Ramos (cell line): ENCODE data around the gene CSNK1A1.

Experiments
- in situ Hi-C: fragments of 300-500 bp; cut with MboI; formaldehyde crosslinking; loops from one replicate; pipeline ENCODE4 v1.14.3; 2022; ENCODE audit warnings: low sequenced_read_pairs; ENCODE audit not compliant: unreplicated experiment

CSNK1A1 gene

DNA sequence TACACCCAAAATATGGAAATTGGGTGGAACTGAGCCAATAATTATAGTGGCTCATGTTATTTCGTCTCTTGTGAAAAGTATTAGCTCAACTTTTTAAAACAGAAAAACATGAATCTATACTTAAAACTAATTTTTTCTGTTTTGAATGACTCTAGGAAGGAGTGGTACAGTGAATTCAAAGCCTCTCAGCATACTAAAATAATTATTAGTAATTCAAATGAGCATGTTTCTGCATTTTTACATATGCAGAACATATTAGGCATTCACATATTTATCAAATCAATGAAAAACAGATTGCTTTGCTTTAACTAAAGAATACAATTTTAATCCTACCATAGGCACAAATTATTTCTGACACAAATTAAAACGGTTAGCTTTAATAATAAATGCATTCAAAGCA is 54.3 kb downstream of the CSNK1A1 start:
- in situ Hi-C loops = no loop called here

DNA sequence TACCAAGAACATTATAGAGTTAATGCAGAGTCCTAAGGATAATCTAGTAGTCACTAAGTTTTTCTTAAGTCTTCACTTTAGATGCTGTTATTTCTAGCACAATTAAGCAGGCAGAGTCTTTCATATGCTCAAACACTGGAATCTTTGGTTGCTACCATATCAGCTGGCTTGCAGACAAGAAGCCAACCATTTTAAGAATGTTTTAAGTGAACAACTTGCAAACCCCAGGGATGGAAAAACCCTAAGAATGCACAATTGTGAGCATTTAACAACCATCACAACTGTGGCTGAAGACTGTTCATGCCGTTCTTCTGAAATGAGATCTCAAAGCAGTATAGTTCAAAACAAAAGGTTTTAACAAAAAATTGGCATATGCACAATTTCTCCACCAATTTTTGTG is 55.1 kb downstream of the CSNK1A1 start:
- in situ Hi-C loops = no loop called here

DNA sequence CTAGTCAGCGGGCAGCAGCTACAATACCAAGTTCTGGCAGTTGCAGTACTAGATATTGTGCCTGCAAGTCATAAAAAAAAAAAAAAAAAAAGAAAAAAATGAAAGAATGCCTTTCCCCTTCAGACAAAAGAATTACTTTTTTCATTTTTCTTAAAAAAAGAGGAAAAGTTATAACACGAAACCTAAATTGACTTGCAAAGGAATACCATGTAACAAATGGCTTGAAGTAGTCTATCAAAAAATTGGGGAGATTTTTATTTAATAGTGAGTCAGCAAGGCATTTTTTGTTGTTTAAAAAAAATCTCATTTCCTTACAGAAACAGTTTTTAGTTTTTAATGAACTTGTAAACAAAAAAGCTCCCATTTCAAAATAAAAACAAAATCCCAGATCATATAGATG is 55.6 kb downstream of the CSNK1A1 start:
- in situ Hi-C loops = no loop called here

DNA sequence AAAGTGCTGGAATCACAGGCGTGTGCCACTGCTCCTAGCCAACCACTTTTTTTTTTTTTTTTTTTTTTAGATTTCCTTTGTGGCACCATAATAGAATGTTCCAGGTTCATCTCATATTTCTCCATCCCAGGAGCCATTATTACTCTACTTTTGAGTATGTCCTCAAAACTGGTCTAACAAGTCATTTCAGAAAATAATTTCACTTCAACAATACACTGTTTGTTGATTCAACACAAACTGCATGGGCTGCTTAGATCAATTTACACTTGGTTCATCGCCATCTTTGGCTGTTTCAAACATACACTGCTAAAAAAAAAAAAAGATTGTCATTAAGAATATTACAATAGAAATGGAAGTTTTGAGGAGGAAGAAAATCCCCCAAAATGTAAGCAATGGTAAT is 57.9 kb downstream of the CSNK1A1 start:
- in situ Hi-C loops = no loop called here

DNA sequence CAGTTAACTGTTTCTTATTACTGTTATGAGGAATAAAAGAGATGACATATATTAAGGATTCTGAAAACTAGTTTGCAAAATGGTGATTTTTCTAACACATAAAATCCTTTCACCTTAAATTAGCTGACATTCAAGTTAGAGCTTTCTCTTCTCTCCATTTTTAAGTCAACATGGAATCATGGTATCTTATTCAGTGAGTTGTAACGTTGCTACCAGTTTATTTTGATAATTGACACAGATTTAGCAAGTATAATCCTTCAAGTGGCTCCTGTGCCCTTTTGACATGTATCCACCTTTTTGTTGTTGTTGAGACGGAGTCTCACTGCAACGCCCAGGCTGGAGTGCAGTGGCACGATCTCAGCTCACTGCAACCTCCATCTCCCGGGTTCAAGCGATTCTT is 58.5 kb downstream of the CSNK1A1 start:
- in situ Hi-C loops = no loop called here

DNA sequence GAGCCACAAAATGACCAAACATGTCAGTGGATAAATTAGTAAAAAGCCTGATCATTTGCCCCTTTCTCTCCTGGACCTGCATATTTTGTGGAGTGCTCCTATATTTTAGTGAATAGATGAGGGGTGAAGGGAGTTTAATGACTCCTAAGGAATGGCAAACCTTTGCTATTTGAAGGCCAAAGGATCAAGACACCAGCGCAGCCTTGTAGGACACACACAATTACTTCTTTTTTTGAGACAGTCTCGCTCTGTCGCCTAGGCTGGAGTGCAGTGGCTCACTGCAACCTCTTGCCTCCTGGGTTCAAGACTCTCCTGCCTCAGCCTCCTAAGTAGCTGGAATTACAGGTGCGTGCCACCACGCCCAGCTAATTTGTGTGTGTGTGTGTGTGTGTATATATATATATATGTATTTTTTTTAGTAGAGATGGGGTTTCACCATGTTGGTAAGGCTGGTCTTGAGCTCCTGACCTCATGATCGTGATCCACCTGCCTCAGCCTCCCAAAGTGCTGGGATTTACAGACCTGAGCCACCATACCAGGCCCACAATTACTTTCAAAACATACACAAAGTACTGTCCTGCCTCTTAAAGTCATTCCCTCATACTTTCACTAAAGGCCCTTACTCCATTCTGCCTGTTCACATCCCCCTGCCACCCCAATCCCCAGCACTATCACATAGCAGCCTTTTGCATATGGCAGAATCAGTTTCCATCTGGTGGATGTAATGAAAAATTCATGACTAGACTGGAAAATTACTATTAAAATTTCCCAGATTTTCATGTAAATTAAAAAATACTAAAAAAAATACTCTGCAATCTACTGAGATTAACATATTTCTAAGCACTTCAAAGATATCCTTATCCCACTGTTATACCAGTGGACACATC is 60.4 kb downstream of the CSNK1A1 start:
- in situ Hi-C loops = no loop called here

DNA sequence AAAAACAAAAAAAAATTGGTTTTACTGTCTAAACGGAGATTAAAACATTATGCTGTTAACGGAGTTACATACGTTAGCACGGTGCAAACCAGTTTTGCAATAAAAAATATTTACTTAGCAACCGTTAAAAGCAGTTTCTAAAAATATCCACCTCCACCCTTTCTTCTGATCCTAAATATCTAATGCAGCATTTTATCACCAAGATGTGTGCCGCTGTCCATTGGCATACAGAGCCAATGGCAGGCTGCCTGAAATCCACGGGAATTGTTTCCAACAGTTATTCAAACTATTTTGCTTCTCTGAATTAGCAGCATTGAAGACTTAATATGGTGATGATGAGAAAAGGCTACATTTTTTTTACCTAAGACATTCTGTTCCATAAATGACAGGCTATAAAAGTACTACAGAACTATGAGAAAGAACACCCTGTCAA is 61.6 kb downstream of the CSNK1A1 start:
- in situ Hi-C loops = no loop called here

DNA sequence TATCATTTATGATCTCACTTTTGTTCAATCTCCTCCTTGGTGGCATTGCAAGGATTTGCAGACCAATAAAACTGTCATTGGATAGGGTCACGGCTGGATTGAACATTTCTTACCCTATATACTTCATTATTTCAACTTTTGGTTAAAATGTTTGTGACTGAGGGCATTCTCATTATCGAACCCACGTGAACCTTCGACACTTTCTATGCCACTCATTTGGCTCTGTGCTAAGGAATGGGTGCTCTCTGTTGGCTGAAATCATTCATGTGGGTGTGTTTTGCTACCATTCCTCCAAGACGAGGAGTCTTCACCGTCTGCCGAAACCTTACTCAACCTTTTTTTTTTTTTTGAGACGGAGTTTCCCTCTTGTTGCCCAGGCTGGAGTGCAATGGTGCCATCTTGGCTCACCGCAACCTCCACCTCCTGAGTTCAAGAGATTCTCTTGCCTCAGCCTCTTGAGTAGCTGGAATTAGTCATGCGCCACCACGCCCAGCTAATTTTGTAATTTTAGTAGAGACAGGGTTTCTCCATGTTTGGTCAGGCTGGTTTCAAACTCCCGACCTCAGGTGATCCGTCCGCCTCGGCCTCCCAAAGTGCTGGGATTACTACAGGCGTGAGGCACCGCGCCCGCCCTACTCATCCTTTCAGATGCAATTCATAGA is 62.5 kb downstream of the CSNK1A1 start:
- in situ Hi-C loops = no loop called here

DNA sequence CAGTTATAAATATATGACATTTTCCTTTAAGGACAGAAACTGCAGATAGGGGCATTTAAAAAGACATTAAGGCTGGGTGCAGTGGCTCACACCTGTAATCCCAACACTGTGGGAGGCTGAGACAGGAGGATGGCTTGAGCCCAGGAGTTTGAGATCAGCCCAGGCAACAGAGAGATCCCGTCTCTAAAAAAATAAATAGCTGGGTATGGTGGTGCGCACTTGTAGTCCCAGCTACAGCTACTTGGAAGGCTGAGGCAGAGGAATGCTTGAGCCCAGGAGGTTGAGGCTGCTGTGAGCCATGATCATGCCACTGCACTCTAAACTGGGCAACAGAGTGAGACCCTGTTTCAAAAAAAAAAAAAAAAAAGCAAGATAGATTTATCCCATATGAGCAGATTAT is 63.6 kb downstream of the CSNK1A1 start:
- in situ Hi-C loops = no loop called here

DNA sequence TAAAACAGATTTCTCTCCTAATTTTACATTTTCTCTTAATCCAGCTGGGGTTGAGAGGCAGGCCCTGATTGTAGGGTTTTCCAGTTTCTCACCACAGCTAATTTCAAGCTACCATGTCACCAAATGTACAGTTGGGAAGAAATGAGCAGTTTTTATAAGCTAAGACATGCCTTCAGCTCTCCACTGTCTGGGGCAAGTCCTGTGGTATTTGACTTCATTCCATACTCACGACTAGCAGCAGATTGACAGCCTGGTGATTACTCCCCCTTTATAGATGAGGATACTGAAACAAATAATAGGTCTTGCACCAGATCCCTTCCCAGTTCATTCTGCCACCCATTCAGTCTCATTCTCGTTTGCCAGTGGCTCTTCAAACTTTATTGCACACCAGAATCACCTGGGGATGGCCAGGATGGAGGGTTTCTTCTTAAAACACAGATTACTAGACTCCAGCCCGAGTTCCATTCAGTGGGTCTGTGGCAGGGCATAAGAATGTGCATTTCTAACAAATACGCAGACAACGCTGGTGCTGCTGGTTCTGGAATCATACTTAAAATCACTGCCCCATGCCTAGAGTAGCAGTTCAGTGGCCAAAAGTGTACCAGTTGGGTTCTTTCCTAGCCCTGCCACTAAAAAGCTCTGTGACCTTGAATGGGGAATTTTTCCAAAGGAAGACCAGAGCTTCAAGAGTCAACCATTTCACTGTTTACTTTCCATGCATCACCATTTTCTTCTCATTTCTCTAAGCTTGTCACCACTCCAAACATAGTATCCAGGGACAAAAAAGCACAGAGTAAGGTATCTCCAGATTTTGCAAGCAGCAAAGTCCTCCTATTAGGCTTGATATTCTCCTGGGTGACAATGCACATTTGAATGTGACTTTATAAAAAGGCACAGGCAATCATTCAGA is 64.3 kb downstream of the CSNK1A1 start:
- in situ Hi-C loops = no loop called here

DNA sequence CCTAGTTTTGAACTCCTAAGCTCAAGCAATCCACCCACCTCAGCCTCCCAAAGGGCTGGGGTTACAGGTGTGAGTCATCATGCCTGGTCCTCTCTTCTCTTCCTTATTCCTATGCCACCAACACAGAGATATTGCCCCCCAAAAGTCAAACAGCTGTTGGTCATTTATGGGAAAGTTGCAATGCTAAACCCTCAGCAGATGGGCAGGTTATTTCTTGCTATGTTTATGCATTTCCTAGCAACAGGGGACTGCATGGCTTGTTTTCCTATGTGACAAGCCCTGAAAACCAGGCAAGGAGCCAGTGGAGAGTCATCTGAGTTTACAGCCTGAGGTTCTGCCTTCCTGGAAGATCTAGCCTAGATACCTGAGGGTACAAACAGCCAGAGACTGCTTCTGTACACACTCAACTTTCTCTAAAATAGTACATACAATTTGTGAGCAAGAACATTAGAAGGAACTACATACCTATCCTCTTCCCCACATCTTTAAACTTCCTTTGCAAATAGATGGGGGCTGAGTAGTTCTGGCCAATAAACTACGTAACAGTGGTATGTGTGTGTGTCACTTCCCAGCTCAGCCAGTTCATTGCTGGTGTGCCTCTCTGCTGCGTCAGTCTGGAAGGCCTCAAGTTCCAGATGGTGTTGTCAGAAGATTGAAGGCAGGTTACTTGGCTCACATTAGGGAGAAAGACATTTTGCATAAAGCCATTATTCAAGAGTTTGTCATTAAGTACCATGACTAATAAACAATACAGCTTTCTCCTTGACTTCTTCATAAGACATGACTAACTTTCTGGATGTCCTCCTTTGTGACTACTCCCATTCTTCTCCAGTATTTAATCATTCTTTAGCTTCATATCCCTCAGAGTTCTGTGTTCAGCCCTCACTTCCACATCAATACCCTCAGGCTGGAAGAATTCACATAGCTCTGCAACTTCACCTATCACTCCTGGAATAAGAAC is 65.3 kb downstream of the CSNK1A1 start:
- in situ Hi-C loops = no loop called here

DNA sequence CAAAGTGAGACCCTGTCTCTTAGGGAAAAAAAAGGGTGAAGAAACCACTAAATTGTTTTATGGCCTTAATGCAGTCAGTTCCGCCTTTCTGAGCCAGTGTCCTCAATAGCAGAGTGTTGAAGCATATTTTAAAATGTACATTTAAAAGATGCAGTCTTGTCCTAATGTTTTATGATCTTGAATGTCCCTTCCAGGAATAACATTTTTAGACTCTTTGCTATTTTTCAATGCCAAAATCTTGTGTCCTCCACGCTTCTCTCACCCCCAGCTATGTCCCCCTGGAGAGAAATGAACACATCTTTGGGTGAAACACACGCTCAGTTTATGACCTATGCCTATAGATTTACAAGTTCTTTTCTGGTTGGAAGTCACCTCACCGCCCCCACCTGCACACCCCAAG is 69.8 kb downstream of the CSNK1A1 start:
- in situ Hi-C loops = no loop called here

DNA sequence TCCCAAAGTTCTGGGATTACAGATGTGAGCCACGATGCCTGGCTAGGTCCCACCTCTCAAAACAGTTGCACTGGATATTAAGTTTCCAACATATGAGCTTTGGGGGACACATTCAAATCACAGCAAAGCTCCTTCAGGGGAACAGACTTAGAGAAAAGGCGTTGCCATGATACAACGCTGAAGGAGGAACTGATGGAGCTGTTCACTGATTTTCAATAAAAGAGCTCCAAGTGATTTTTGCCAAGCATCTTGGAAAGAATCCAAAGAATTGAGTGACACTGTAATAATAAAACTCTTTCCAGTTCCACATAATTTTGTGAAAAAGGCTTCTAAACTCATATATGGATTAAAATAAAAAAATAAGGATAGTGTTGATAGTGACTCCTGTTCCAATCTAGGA is 72.5 kb downstream of the CSNK1A1 start:
- in situ Hi-C loops = no loop called here

DNA sequence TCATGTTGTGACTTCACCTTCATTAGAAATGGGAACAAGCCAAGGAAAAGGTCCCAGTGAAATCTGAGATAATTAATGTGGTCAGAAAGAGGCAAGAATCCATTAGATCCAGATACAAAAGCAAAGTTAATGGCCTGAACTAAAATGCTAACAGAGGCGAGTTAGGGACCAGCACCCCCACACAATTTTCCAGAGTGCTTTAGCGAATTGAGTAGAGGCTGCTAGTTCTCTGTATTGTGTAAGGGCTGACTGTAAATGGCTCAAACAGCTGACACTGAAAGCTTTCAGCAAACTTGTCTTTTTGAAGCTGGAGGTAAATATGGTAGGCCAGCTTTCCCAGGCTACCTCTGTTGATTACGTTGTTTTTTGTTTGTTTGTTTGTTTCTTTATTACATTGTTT is 75.5 kb downstream of the CSNK1A1 start:
- in situ Hi-C loops = no loop called here

DNA sequence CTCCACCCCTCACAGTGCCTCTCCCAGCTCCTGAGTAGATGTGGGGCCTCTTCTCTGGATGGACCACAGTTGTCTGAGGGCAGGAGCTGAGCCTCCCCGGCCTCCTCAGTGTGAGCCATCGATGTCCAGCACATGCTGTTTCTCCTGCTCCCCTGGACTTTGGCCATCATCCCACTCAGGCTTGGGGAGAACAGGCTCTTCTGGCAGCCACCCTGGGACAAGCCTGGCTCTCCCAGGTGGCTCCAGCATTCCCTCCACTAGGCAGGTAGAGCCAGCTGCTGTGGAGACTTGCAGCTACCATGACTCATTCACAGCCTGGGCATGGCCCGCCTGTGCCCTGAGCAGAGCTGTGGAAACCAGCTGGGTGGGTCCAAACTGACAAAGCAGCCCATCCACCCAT is 77.0 kb downstream of the CSNK1A1 start:
- in situ Hi-C loops = no loop called here

DNA sequence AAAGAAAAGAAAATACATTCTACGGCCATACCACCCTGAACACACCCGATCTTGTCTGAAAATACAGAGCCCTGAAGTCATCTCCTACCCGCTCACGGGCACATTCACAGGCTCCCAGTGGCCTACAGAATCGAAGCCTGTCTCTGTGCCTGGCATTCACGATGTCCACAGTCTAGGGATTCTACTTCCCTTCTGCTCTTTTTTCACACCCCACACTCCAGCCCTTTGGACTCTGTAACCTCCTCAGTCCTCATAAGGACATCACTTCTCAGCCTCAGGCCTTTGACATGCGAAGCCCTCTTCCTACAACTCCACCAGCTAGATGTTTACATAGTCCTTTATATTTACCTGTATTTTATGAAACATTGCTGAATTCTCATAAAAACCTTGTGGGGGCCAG is 77.8 kb downstream of the CSNK1A1 start:
- in situ Hi-C loops = no loop called here

DNA sequence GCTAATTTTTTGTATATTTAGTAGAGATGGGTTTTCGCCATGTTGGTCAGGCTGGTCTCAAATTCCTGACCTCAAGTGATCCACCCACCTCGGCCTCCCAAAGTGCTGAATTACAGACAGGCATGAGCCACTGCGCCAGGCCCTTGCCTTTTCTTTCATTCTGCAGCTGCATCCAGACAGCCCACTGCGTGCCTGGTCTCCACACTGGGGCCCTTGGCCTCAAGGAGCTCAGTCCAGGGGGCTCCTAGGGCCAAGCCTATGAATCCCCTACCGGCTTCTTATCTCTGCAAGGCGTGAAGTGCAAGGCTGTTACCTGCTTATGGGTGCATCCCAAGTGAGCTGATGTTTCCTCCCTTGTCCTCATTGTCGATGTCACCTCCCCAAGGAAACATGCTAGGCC is 78.8 kb downstream of the CSNK1A1 start:
- in situ Hi-C loops = no loop called here

DNA sequence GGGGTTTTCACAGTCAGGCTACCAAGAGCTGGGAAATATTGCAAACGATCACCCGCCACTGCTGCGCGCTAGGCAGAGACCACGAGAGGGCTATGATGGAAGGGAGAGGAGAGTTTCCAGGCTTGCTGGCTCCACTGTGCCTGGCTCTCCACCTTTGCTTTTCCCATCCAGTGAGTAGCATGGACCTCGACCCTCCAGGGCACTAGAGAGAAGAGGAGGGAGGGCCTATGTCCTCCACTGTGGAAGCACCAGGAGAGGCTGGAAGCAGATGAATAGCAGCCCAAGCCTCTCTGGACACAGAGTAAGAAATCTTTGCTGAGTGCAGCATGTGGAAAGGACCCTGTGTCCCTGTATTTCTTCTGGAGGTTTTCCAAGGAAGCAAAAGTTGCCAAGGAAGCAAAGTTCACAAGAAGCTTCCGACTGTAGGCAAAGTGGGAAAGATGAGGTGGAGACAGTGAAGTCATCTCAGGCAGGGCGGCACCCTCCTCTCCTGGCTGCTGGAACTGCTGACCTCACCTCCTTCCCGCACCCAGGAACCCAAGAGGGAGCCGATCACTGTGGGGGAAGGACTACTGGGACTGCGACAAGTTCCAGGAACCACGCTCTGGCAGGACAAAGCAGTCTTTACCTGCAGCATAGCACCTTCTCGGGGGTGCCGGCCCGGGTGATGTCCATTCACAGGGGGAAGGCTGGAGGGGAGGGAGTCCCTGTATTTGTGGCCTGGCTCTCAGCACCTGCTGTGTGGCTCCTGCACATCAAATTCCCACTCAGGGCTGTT is 79.6 kb downstream of the CSNK1A1 start:
- in situ Hi-C loops = no loop called here

DNA sequence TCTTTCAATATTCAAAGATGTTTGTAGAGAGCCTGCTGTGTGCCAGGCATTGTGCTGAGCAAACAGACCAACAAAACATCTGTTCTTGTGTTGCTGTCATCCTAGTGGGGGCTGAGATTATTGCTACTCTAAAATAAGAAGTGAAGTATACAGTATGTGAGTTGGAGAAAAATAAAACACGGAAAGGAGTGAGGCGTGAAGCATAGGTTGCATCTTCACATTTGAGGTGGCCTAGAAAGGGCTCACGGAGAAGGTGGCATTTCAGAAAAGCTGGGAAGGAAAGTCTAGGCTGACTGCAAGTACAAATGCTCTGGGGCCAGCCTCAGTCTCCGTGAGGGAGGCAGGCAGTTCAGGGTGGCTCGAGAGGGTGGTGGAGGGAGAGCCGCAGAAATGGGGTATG is 80.3 kb downstream of the CSNK1A1 start:
- in situ Hi-C loops = no loop called here
